DMS53 (cell line): Measurements from ENCODE around the gene CADM1.

Experiments used
- DNase-seq: peaks from one replicate; lab custom pipeline; 2025; lab: John Stamatoyannopoulos, UW

The CADM1 gene

GRCh38 chr11:115317277-115318185 is 186.7 kb downstream of the CADM1 start:
- peak; percentile 31 for DNase-seq

- DNase-seq = no peak
These were observed 187.5 kb downstream of the CADM1 start for GRCh38 chr11:115316696-115317095.

GRCh38 chr11:115314330-115314920 is 189.8 kb downstream of the CADM1 start:
- no peak for DNase-seq

GRCh38 chr11:115313224-115313838 is 190.9 kb downstream of the CADM1 start:
- peak; percentile 31 for DNase-seq

DNA sequence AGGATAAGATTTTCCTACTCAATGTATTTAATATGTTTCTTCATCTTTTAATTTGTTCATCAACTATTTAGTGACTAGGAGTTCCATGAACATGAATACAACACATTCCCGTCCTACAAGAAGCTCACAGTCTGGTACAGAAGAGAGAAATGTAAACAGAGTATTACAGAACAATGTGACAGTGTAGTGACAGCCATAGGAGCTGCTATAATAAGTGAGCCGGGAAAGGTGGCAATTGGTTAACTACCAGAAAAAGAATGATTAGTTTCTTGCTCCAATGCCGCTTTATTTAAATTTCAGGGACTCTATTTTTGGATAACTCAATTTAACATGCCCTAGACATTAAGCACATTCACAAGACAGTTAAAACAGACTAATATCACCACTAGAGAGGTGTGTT is 192.3 kb downstream of the CADM1 start:
- no peak for DNase-seq

DNA sequence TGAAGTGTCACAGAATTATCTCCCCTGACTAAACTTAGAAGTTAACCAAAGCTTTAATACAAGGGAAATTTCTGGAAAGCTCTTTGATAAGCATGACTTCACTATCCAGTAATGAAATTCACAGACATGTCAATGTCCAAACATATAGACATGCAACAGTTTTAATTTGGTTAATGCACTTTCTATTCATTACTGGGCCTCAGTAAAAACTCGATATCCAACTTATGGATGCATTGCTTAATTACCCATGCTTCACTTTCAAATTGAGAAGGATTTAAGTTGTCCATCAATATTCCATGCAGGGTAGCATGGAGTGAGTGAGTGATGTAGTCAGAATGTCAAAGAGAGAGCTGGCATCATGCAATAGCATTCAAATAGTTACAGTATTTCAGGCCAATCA is 197.5 kb downstream of the CADM1 start:
- no peak for DNase-seq

GRCh38 chr11:115304774-115305472 is 199.3 kb downstream of the CADM1 start:
- DNase-seq = peak; percentile 53

DNA sequence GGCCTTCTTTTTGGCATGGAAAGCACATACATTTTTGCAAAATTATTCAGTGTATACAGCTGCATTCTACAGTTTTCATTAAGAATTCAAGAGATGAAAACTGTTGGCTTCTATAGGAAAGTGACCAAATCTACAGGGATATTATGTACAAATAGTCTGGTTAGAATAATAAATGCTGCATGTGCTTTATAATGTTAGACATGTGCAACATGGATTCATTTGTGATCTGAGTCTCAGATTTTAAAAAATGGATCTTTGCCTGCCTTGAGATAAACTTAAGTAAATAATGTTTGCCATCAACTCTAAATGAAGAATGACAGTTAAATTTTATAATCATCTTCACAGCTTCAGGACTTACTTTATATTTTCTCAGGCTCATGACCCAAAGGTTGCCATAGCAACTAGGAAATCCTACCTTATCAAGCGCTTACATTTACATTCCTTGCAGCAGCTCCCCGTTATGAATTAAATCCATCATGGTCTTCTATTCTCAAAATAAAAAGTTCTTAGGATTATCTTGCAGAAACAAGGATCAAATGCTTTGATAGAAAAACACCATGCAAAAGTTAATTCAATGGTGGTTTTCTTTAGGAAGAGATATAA is 200.2 kb downstream of the CADM1 start:
- no peak for DNase-seq

DNA sequence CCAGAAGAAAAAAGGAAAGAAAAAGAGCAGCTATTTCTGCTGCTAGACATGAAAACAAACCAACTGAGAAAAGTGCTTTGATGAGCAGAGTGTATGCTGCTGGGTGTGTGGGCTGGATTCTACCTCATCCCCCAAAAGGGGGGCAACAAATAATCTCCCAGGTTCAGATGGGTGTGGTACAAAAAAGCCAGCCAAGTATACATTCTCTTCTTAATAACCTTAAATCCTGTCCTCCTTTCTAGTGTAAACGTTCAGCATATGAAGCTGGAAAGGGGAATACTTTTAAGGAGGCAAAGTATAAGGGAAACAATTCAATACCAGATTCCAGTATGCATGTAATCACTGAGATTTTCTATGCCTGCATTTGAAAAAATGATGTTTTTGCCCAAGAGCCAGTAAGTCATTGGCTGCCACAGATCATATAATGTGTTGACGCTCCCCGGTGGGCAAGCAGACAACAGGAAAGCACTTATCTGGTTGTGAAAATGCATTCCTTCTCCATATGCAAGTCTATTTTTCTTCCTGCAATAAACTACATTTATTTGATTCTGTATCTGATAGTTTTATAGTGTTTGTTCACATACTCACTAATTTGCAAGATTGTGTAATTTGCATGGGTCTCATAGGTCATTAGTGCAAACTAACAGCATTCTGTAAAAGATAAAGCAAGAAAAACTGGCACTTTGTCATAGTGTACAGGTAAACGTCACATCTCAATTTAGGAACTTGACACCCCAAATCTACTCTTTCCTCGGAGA is 201.1 kb downstream of the CADM1 start:
- DNase-seq = no peak

DNA sequence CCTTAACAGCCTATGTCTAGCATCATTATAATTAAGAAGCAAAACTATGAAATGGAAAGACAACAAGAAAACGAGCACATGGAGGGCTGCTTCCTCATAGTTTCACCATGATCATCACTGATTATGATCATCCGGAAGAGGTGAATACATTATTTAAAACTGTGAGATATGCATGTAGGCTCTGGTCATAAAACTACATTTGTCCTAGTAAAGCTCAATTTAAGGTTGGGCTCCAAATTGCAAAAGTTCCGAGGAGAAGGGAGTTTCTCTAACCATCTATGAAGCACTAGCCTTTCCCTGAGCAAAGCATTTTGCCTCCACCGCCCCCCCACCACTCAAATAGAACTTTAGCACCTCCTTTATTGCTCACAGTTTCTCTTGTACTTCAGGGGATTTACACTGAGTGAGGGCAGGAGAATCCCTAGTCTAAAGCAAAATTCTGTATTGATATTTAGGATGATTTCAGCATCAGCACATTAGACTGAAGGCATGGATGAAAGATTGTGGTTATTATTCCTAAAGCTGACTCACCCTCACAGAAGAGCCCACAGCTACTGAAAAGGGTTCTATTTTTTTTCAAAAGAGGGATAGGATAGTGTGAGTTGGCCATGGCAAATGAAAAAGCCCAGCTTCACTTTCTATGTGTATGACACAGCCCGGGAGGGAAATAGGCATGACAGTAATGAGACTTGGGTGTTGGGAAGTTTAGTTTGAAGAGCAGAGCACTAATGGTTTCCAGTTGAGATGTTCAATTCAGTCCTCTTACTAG is 203.4 kb downstream of the CADM1 start:
- DNase-seq = peak; percentile 59

DNA sequence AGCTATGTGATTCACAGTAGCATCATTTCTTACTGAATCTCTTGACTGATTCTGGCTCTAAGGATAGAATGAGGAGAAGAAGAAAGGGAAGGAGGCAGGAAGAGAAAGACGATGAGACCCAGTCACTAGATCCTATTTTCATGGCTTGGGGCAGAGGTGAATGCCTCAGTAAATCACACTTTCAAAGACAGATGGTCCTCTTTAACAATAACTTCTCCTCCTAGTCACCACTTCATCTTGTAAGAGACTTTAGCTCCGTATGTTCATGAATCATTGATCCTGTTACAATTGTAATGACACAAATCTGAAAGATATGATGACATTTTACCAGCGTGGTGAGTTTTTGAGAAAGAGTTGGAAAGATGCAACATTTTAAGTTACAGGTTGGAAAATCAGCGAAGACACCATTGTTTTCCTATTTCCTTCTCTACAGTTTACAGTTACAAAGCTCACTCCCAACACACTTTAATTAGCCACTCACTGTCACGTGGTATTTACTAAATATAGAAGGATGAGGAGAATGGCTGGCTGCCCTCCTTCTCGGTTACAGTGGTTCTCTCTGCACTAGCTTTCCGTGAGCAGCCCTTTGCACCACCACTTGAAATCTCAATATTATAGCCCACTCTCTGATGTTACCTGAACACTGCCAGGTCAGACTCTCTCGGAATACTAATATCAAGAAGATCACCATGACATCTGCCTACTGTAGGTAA is 205.8 kb downstream of the CADM1 start:
- DNase-seq = peak; percentile 45

GRCh38 chr11:115297330-115297729 is 206.9 kb downstream of the CADM1 start:
- DNase-seq = peak; percentile 85

DNA sequence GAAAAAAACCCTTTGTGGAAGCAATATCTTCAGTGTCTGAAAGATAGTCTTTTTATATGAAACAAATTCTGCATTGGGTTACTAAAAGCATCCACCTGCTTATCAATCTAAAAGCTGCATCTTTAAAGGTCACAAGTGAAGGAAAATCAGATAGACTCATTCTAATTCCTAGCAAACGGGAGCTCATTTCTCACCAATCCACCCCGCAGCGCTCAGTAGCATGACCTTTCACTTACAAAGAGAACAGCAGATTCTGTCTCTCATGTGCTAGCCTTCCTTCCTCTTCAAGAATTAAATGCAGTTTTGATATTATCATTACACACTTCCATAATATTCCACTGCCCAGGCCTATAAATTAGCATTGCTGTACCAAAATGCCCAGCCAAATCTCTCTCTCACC is 212.9 kb downstream of the CADM1 start:
- no peak for DNase-seq

GRCh38 chr11:115290893-115291292 is 213.3 kb downstream of the CADM1 start:
- peak; percentile 63 for DNase-seq

GRCh38 chr11:115290479-115290878 is 213.7 kb downstream of the CADM1 start:
- peak; percentile 36 for DNase-seq

GRCh38 chr11:115287266-115287665 is 216.9 kb downstream of the CADM1 start:
- DNase-seq = peak; percentile 72

DNA sequence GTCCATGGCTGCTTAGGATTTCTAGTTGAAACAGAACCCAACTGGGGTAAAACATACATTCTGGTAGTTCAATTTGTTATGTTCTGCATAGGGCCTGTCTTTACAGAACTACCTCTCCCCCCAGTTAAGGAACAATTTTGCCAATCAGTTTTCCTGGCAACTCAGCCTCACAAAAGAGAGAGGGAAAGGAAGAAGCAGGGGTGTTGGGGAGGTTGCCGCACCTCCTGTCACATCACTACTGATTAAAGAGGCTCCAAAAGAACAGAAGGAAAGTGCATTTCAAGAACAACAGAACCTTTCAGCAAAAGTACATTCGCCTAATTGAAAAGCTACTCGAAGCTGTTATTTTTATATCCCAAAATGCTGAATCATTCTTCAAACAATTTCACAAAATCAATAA is 217.6 kb downstream of the CADM1 start:
- no peak for DNase-seq

GRCh38 chr11:115284773-115285172 is 219.4 kb downstream of the CADM1 start:
- no peak for DNase-seq

DNA sequence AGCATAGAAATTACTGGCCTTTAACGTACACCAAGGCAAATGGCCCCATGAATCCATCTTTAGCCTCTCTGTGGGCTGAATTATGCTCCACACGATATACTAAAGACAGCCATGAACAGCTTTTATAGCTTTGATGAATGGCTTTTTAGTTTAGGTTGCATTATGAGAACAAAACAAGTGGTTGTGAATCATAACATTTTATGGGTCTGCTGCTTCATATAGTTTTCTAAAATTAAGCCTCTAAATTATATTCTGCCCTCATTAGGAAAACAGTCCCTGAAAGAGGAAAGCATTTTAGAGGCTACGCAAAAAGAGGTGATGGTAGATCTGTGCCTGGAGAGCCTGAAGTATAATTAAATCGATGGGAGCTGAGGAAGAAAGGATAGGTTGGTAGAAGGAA is 221.3 kb downstream of the CADM1 start:
- DNase-seq = no peak

DNA sequence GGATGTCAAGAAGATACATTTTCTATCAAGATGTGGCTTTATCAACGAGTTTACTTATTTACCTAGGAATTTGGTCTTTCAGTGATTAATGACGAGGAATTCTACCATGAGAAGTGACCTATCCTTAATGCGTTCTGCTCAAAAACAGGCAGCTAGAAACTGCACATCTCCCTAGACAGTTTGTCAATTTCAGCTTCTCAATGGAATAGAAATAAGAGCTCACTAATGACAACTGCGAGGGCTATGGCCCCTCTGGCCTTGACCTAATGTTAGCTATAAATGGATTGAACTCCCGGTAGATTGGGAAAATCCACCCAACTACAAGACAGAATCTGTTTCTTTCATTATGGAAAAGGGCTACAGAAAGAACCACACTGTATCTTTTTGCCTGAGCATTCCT is 223.4 kb downstream of the CADM1 start:
- no peak for DNase-seq
